Fibroblast of skin of right biceps (primary cell): Measurements from ENCODE around the gene AFF3.
A peak's percentile ranks its signal among the peaks of the same experiment; 100 is the strongest.
"Not testable (repeated sequence)": the region's sequence is repeated elsewhere in the genome, so short reads cannot be mapped to it uniquely, and the experiment has no call there.

ENCODE experiments used
- DNase-seq: peaks from one replicate; pipeline ENCODE4 v3.0.0-alpha.2; 2013

The AFF3 gene

GRCh38 chr2:99776906-99777646 is 365.3 kb downstream of the AFF3 start:
- peak; percentile 51 for DNase-seq

- no peak for DNase-seq
Observed at GRCh38 chr2:99776206-99776905, 366.0 kb downstream of the AFF3 start.

- DNase-seq: peak; percentile 89
Observed at GRCh38 chr2:99775585-99775984, 366.8 kb downstream of the AFF3 start.

- not testable (repeated sequence) for DNase-seq
Observed at GRCh38 chr2:99773642-99774041, 368.7 kb downstream of the AFF3 start.

GRCh38 chr2:99772591-99773331 is 369.6 kb downstream of the AFF3 start:
- DNase-seq: no peak

GRCh38 chr2:99771681-99772333 is 370.6 kb downstream of the AFF3 start:
- DNase-seq: no peak

GRCh38 chr2:99770876-99771275 is 371.5 kb downstream of the AFF3 start:
- DNase-seq: no peak

- DNase-seq: no peak
Observed at GRCh38 chr2:99765731-99766318, 376.6 kb downstream of the AFF3 start.

GRCh38 chr2:99763764-99764163 is 378.6 kb downstream of the AFF3 start:
- no peak for DNase-seq

- no peak for DNase-seq
Observed at GRCh38 chr2:99762714-99763113, 379.7 kb downstream of the AFF3 start.

- DNase-seq: no peak
Observed at GRCh38 chr2:99757611-99758114, 384.7 kb downstream of the AFF3 start.

- no peak for DNase-seq
Observed at GRCh38 chr2:99756059-99756458, 386.3 kb downstream of the AFF3 start.

- DNase-seq: peak; percentile 83
Observed at GRCh38 chr2:99754210-99754609, 388.2 kb downstream of the AFF3 start.

- DNase-seq: no peak
Observed at GRCh38 chr2:99753505-99753904, 388.9 kb downstream of the AFF3 start.

GRCh38 chr2:99748344-99748743 is 394.0 kb downstream of the AFF3 start:
- no peak for DNase-seq

GRCh38 chr2:99747842-99748241 is 394.5 kb downstream of the AFF3 start:
- no peak for DNase-seq

GRCh38 chr2:99743146-99743545 is 399.2 kb downstream of the AFF3 start:
- no peak for DNase-seq

GRCh38 chr2:99737537-99737936 is 404.9 kb downstream of the AFF3 start:
- DNase-seq: no peak

- no peak for DNase-seq
Observed at GRCh38 chr2:99735753-99736152, 406.6 kb downstream of the AFF3 start.

GRCh38 chr2:99735314-99735713 is 407.1 kb downstream of the AFF3 start:
- DNase-seq: not testable (repeated sequence)

GRCh38 chr2:99734236-99734635 is 408.2 kb downstream of the AFF3 start:
- DNase-seq: no peak
